ENCODE measurements around the gene BAHCC1.

DNA sequence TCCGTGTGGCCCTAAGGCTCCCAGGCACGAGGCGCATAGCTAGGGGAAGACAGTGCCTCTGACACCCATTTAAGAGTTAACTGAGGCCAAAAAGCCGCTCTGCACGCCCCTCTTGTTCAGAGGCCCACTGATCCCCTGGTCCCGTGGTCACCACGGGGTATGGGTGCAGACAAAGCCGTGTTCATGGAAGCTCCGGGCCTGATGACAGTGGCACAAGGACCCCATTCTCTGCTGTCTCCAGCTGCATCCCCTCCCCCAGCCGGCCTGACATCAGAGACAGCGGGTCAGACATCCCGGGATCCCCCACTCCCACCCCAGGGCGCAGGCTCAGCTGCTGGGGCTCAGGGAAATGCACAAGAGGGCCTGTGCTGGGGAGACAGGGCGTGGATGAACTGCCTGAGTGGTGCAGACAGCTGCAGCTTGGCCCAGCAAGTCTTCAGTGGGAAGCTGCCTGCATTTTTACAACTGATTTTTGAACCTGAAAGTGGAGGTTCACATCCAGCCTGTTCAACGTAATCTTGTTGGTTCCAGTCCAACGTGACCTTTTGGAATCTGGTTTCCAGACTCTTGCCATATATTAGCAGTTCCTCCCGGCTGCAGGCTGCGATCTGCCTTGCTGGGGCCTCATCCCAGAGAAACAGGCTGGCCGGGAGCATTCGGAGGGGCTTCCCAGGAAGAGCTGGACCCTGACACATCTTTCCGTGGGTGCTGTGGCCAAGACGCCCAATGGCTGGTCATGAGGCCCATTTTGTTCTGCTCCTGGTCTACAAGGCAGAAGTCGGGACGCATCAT, 9.7 kb upstream of the BAHCC1 start:
- TF ChIP-seq, protein P1, sequence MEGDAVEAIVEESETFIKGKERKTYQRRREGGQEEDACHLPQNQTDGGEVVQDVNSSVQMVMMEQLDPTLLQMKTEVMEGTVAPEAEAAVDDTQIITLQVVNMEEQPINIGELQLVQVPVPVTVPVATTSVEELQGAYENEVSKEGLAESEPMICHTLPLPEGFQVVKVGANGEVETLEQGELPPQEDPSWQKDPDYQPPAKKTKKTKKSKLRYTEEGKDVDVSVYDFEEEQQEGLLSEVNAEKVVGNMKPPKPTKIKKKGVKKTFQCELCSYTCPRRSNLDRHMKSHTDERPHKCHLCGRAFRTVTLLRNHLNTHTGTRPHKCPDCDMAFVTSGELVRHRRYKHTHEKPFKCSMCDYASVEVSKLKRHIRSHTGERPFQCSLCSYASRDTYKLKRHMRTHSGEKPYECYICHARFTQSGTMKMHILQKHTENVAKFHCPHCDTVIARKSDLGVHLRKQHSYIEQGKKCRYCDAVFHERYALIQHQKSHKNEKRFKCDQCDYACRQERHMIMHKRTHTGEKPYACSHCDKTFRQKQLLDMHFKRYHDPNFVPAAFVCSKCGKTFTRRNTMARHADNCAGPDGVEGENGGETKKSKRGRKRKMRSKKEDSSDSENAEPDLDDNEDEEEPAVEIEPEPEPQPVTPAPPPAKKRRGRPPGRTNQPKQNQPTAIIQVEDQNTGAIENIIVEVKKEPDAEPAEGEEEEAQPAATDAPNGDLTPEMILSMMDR (conservative IDR thresholded peaks at IDR 0.05; ENCODE audit: low read depth, low read length), result no peak
- TF ChIP-seq EZH2 (IDR thresholded peaks at IDR 0.05; ENCODE audit: borderline replicate concordance, low read depth, low read length, poor library complexity, severe bottlenecking), result no peak
